ENCODE results near the gene CCL26.
"Not testable (repeated sequence)": the region's sequence is repeated elsewhere in the genome, so short reads cannot be mapped to it uniquely, and the experiment has no call there.

The CCL26 gene

GRCh38 chr7:75723444-75723843 is 48.6 kb downstream of the CCL26 start:
- TF ChIP-seq, protein P1, sequence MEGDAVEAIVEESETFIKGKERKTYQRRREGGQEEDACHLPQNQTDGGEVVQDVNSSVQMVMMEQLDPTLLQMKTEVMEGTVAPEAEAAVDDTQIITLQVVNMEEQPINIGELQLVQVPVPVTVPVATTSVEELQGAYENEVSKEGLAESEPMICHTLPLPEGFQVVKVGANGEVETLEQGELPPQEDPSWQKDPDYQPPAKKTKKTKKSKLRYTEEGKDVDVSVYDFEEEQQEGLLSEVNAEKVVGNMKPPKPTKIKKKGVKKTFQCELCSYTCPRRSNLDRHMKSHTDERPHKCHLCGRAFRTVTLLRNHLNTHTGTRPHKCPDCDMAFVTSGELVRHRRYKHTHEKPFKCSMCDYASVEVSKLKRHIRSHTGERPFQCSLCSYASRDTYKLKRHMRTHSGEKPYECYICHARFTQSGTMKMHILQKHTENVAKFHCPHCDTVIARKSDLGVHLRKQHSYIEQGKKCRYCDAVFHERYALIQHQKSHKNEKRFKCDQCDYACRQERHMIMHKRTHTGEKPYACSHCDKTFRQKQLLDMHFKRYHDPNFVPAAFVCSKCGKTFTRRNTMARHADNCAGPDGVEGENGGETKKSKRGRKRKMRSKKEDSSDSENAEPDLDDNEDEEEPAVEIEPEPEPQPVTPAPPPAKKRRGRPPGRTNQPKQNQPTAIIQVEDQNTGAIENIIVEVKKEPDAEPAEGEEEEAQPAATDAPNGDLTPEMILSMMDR (IDR thresholded peaks at IDR 0.05; ENCODE audit: low read depth, low read length): no peak
- DNase-seq (ENCODE audit: extremely low read depth, low read depth): no peak

DNA sequence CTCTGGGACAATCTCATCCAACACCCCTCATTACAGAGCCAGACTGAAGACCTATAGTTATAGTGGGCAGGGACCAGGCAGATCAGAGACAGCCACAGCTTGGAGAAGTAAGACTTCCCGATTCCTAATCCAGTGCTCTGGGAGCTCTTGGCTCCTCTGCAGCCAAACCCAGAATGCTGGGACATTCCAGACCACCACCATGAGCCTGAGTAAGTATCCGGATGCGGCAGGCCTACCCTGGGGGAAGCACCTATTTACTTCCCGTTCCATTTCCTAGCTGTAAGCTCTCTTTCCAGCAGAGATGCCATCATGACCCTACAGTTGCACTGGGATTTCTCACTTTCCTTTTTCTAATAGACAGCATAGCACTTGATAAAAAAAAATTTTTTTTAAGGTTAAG is 49.6 kb downstream of the CCL26 start:
- DNase-seq (ENCODE audit: extremely low read depth, low read depth): no peak
- TF ChIP-seq, protein P1 (IDR thresholded peaks at IDR 0.05; ENCODE audit: low read depth, low read length): no peak

GRCh38 chr7:75721922-75722321 is 50.1 kb downstream of the CCL26 start:
- not testable (repeated sequence) for DNase-seq (ENCODE audit: extremely low read depth, low read depth)

DNA sequence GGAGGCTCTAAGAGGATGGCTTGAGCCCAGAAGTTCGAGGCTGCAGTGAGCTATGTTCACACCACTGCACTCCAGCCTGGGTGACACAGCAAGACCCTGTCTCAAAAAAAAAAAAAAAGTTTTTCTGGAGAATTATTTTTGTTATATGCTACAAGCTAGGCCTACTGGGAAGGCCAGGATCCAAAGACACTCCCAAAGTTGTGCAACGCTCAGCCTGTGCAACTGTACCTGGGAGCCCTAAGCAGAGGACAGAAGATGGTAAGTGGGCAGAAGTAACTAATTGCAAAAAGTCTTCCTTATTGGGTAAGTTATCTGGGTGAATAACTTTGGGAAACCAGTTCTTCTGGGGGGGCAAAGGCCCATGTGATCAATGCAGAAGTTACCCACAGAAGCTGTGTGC is 50.6 kb downstream of the CCL26 start:
- TF ChIP-seq, protein P1 (IDR thresholded peaks at IDR 0.05; ENCODE audit: low read depth, low read length): no peak
- DNase-seq (ENCODE audit: extremely low read depth, low read depth): no peak

GRCh38 chr7:75719626-75720025 is 52.4 kb downstream of the CCL26 start:
- no peak for DNase-seq (ENCODE audit: extremely low read depth, low read depth)
- TF ChIP-seq, protein P1 (IDR thresholded peaks at IDR 0.05; ENCODE audit: low read depth, low read length): no peak

Measured in AG09319 (cell line).